WTC11 (cell line): ENCODE data around the gene HTR3B. TPM values are rescaled to one million over a fixed set of nuclear protein-coding genes. Genes with fewer than 3 reads are reported as not detected.

Experiments
- CBFB ChIP-seq: sonication (generic); formaldehyde crosslinking; IDR thresholded peaks from 2 replicates; pipeline ENCODE4 v1.8.1; 2022; ENCODE audit warnings: mild to moderate bottlenecking, low read depth, missing genetic modification reagents
- CREB1 ChIP-seq: sonication (generic); formaldehyde crosslinking; IDR thresholded peaks from 2 replicates; pipeline ENCODE4 v1.8.0; 2023; ENCODE audit warnings: mild to moderate bottlenecking, missing genetic modification reagents
- CREM ChIP-seq: sonication (generic); formaldehyde crosslinking; IDR thresholded peaks from 2 replicates; pipeline ENCODE4 v1.8.1; 2022; ENCODE audit warnings: mild to moderate bottlenecking, missing genetic modification reagents, moderate library complexity
- E2F5 ChIP-seq: sonication (generic); formaldehyde crosslinking; IDR thresholded peaks from 2 replicates; pipeline ENCODE4 v1.8.1; 2022; ENCODE audit warnings: mild to moderate bottlenecking, moderate library complexity, missing genetic modification reagents
- ESRRA ChIP-seq: sonication (generic); formaldehyde crosslinking; IDR thresholded peaks from 2 replicates; pipeline ENCODE4 v1.8.1; 2022; ENCODE audit warnings: mild to moderate bottlenecking, missing genetic modification reagents, borderline replicate concordance
- ETV6 ChIP-seq: sonication (generic); formaldehyde crosslinking; IDR thresholded peaks from 2 replicates; pipeline ENCODE4 v1.8.1; 2022; ENCODE audit warnings: mild to moderate bottlenecking, missing genetic modification reagents
- GTF2I ChIP-seq: fragments of 250-450 bp; sonication (Bioruptor Pico); conservative IDR thresholded peaks from 2 replicates; pipeline ENCODE4 v1.4.0; 2021; ENCODE audit warnings: mild to moderate bottlenecking
- MLX ChIP-seq: sonication (generic); formaldehyde crosslinking; IDR thresholded peaks from 2 replicates; pipeline ENCODE4 v1.8.1; 2023; ENCODE audit warnings: mild to moderate bottlenecking, missing genetic modification reagents, moderate library complexity
- MXD4 ChIP-seq: fragments of 250-450 bp; sonication (Bioruptor Pico); IDR thresholded peaks from 2 replicates; pipeline ENCODE4 v1.8.0; 2021; ENCODE audit warnings: mild to moderate bottlenecking, moderate library complexity, borderline replicate concordance
- NR1H2 ChIP-seq: sonication (generic); formaldehyde crosslinking; IDR thresholded peaks from 2 replicates; pipeline ENCODE4 v1.9.0; 2021; ENCODE audit warnings: mild to moderate bottlenecking, moderate library complexity, missing genetic modification reagents
- NR3C1 ChIP-seq: sonication (generic); formaldehyde crosslinking; conservative IDR thresholded peaks from 2 replicates; pipeline ENCODE4 v1.8.1; 2023; ENCODE audit warnings: low read depth, mild to moderate bottlenecking, missing genetic modification reagents
- PRRX2 ChIP-seq: fragments of 250-450 bp; sonication (Bioruptor Pico); IDR thresholded peaks from 2 replicates; pipeline ENCODE4 v1.8.0; 2021; ENCODE audit warnings: mild to moderate bottlenecking
- SMAD4 ChIP-seq: sonication (generic); formaldehyde crosslinking; IDR thresholded peaks from 2 replicates; pipeline ENCODE4 v1.8.0; 2022; ENCODE audit warnings: mild to moderate bottlenecking, missing genetic modification reagents
- SP1 ChIP-seq: sonication (generic); formaldehyde crosslinking; conservative IDR thresholded peaks from 2 replicates; pipeline ENCODE4 v1.8.1; 2022; ENCODE audit warnings: missing genetic modification reagents
- TEAD1 ChIP-seq: sonication (generic); formaldehyde crosslinking; IDR thresholded peaks from 2 replicates; pipeline ENCODE4 v1.8.0; 2022; ENCODE audit warnings: mild to moderate bottlenecking, missing genetic modification reagents
- TP53 ChIP-seq: sonication (generic); formaldehyde crosslinking; IDR thresholded peaks from 2 replicates; pipeline ENCODE4 v1.8.1; 2023; ENCODE audit warnings: mild to moderate bottlenecking, missing genetic modification reagents
- ZBTB21 ChIP-seq: sonication (generic); formaldehyde crosslinking; IDR thresholded peaks from 2 replicates; pipeline ENCODE4 v1.8.1; 2023; ENCODE audit warnings: mild to moderate bottlenecking, missing genetic modification reagents, borderline replicate concordance
- ZNF281 ChIP-seq: sonication (generic); formaldehyde crosslinking; IDR thresholded peaks from 2 replicates; pipeline ENCODE4 v1.8.0; 2023; ENCODE audit warnings: mild to moderate bottlenecking, missing genetic modification reagents
- ZNF532 ChIP-seq: fragments of 250-450 bp; sonication (Bioruptor Pico); IDR thresholded peaks from 2 replicates; pipeline ENCODE4 v1.9.0; 2021; ENCODE audit warnings: mild to moderate bottlenecking, borderline replicate concordance
- ZNF671 ChIP-seq: fragments of 250-450 bp; sonication (Bioruptor Pico); IDR thresholded peaks from 2 replicates; pipeline ENCODE4 v1.8.0; 2021; ENCODE audit warnings: mild to moderate bottlenecking
- total RNA-seq: library from RNA; stranded (reverse); gene quantifications from 3 replicates; pipeline ENCODE4 v1.2.3, GENCODE V29; 2021

HTR3B gene
- total RNA-seq, 1 experiment from 2014 or later, result not detected

- TF ChIP-seq ZNF532 (CRISPR knock-in tag) (0 out of 2 replicates have a peak, but pooled peaks have one; percentile 38), ZNF671 (CRISPR knock-in tag) (no peak), ZNF281 (CRISPR knock-in tag) (peak; percentile 43; the same call in 1 of the 2 replicates), CREM (CRISPR knock-in tag) (no peak), TEAD1 (CRISPR knock-in tag) (peak; percentile 40; the same call in 1 of the 2 replicates), MLX (CRISPR knock-in tag) (no peak), E2F5 (CRISPR knock-in tag) (no peak), ZBTB21 (CRISPR knock-in tag) (peak; percentile 53; the same call in 1 of the 2 replicates), PRRX2 (CRISPR knock-in tag) (no peak), SMAD4 (CRISPR knock-in tag) (no peak), ESRRA (CRISPR knock-in tag) (no peak), SP1 (CRISPR knock-in tag) (no peak), NR1H2 (CRISPR knock-in tag) (no peak), GTF2I (no peak), CBFB (peak; percentile 61; the same call in 1 of the 2 replicates), ETV6 (CRISPR knock-in tag) (no peak), MXD4 (CRISPR knock-in tag) (no peak), CREB1 (CRISPR knock-in tag) (peak; percentile 68; the same call in 1 of the 2 replicates), NR3C1 (0 out of 2 replicates have a peak, but pooled peaks have one; percentile 72), TP53 (CRISPR knock-in tag) (peak; percentile 81; the same call in 1 of the 2 replicates)
- TF ChIP-seq, all 79 proteins: peak for 11
These were observed 70.3 kb downstream of the HTR3B start, which contains the start of gene HTR3A (continued) for GRCh38 chr11:113974741-113975470.
